ENCODE results near the gene RANBP10. TPM values are rescaled to one million over a fixed set of nuclear protein-coding genes. Genes with fewer than 3 reads are reported as not detected.

Gene RANBP10
- total RNA-seq: 10 to 100 TPM; 23.2 to 24.3 TPM

DNA sequence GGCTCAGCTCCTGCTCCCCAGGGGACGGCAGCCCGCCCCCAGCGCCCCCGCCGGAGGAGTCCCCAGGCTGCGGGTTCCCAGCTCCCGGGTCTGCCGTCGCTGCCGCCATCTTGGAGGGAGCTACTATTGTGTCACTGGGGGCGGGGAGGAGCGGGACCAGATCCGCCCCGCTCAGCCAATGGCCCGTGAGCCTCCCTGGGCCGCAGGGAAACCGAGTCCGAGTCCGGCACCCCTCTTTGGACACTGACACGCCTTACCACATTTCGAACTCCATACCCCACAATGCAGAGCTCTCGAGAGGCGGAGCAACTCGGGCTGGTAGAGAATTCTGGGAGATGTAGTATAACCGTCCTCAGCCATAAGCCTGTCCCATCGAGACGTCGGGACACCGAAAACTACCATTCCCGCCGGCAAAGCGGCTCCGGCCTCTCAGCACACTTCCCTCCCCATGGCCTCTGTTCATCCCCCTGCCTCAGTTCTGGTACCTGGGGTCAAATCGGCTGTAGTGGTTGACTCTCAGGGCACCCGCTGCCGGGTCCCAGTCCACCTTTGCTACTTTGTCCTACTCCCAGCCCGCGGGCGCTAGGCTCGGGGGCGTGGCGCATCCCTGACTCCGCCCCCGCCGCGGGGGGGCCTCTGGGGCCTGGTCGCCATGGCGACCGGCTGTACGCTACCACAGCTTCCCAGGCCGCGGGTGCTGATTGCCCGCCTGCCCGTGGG lies at the start of gene RANBP10, which contains the start of gene TSNAXIP1:
Gene RANBP10 (minus strand): TSS at position 133 of the 720 bp plus-strand sequence. CDS start 24 bp downstream, at position 109.
Gene TSNAXIP1 (plus strand): TSS at position 462 of the 720 bp plus-strand sequence. CDS start 261 bp downstream, outside the sequence.
- H3K27ac Mint-ChIP-seq: peak within 1 kb of the TSS; percentile 86
- no peaks in the 10 kb centered on the region for H3K27me3 Mint-ChIP-seq
- DNase-seq: peak; percentile 98
- ChIA-PET CTCF (interaction anchor here (0.5 to 2.7 kb wide), 25 partner anchors 10 to 326 kb away, joined by 3 to 75 read pairs (median 4); partner anchors contain the start of genes ACD, ATP6V0D1, GFOD2 and PSMB10), POLR2A (interaction anchor here (0.8 to 2.2 kb wide), 17 partner anchors 9 to 504 kb away, joined by 3 to 15 read pairs (median 5); partner anchors contain the start of genes ATP6V0D1, CENPT, GFOD2 and NFATC3)
- peaks cover 35% of the 10 kb centered on the region for H3K36me3 Mint-ChIP-seq (ENCODE audit: low read depth)
- H3K9me3 Mint-ChIP-seq: no peaks in the 10 kb centered on the region
- peaks cover 40% of the 10 kb centered on the region for H3K4me1 Mint-ChIP-seq
- H3K4me3 Mint-ChIP-seq: peak within 1 kb of the TSS; percentile 90

DNA sequence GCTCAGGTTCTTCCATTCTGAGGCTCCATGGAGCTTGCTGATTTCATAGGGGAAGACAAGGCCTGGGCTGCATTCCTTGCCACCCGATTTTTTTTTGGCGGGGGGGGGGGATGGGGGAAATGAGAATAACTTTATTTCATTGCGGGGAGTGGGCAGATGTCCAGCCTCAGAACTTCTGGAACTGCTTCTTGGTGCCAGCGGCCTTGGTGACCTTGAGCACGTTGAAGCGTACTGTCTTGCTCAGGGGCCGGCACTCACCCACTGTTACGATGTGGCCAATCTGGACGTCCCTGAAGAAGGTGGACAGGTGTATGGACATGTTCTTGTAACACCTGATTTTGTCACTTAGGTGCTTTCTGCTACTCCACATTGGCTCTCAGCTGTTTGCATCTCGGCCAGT lies 49.4 kb upstream of the RANBP10 start:
- POLR2A ChIA-PET: interaction anchor here (0.9 to 1.2 kb wide), 2 partner anchors 16 to 17 kb away, joined by 3 read pairs; partner anchors contain the start of gene EDC4
- CTCF ChIA-PET: no interaction called here
- Mint-ChIP-seq H3K4me3 (no peak overlapping the region), H3K9me3 (no peaks in the 10 kb centered on the region), H3K27me3 (no peaks in the 10 kb centered on the region), H3K27ac (no peak overlapping the region), H3K4me1 (peaks cover 29% of the 10 kb centered on the region), H3K36me3 (ENCODE audit: low read depth) (peaks cover 8% of the 10 kb centered on the region)
- no peak for DNase-seq

DNA sequence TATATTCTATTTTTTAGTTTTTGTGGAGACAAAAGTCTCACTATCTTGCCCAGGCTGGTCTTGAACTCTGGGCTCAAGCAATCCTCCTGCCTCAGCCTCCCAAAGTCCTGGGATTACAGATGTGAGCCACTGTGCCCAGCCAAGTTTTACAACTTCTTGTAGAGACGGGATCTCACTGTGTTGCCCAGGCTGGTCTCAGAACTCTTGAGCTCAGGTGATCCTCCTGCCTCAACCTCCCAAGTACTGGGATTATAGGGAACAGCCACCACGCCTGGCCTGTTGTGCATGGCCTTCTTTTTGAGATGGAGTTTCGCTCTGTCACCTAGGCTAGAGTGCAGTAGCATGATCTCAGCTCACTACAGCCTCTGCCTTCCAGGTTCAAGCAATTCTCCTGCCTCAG lies 47.3 kb upstream of the RANBP10 start:
- ChIA-PET CTCF (interaction anchor here (1.2 kb wide), 1 partner anchor 10 kb away, joined by 4 read pairs; no protein-coding TSS in a partner anchor), POLR2A (no interaction called here)
- H3K27ac Mint-ChIP-seq: no peak overlapping the region
- H3K4me3 Mint-ChIP-seq: no peak overlapping the region
- no peaks in the 10 kb centered on the region for H3K27me3 Mint-ChIP-seq
- peaks cover 8% of the 10 kb centered on the region for H3K36me3 Mint-ChIP-seq (ENCODE audit: low read depth)
- no peak for DNase-seq
- H3K4me1 Mint-ChIP-seq: peaks cover 31% of the 10 kb centered on the region
- H3K9me3 Mint-ChIP-seq: no peaks in the 10 kb centered on the region

DNA sequence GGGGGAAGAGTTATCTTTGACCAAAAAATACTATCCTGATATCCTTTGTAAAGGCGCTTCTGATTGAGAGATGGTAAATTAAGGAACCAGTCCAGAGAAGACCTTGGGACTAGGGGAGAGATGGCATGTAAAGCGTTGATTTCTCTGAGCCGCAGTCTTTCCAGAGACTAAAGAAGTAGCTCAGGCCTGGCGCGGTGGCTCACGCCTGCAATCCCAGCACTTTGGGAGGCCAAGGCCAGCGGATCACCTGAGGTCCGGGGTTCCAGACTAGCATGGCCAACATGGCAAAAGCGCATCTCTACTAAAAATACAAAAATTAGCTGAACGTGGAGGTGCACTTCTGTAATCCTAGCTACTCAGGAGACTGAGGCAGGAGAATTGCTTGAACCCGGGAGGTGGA lies 41.8 kb upstream of the RANBP10 start:
- H3K27me3 Mint-ChIP-seq: no peaks in the 10 kb centered on the region
- H3K36me3 Mint-ChIP-seq (ENCODE audit: low read depth): peaks cover 12% of the 10 kb centered on the region
- H3K4me1 Mint-ChIP-seq: peaks cover 47% of the 10 kb centered on the region
- H3K9me3 Mint-ChIP-seq: no peaks in the 10 kb centered on the region
- peak overlapping the region; percentile 10 for H3K27ac Mint-ChIP-seq
- H3K4me3 Mint-ChIP-seq: peak overlapping the region; percentile 89
- no peak for DNase-seq
- ChIA-PET CTCF (interaction anchor here (1.0 kb wide), 1 partner anchor 185 kb away, joined by 3 read pairs; no protein-coding TSS in a partner anchor), POLR2A (interaction anchor here (0.9 to 1.4 kb wide), 3 partner anchors 10 to 46 kb away, joined by 3 to 5 read pairs (median 3); partner anchors contain the start of genes RANBP10 and TSNAXIP1)

DNA sequence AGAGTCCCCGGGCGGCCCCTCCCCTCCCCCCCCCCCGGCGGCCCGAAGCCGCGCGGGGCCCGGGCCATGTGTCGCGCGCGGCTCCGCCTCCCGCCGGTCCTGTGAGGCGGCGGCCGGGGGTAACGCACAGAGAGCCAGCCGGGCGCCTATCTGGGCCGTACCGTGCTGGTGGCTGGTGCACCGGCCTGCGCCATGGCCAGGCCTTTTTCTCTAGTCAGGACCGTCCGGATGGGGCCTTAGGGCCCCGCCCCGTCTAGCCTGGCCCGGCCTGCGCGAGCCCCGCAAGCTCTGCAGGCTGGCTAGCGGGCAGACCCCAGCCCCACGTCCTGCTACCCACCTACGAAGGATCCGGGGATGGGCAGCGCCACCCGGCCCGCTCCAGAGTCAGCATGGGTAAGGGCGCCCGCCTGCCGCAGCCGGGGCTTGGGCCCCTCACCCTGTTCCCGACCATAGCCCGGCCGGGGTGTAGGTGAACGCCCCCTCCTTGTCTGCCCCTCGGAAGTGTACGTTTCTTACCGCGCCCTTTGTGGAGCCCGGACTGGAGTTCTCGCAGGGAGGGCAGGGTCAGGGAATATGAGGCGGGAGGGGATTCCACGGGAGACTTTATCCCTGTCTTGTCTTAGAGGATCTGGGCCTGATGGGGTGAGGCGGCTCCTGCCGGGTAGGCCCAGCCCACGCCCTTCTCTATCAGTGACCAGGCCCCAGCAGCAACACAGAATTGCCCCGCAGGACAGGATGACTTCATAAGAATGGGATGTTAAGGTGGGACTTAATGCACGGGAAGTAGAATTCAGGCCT lies 40.9 kb upstream of the RANBP10 start, which contains the start of gene CENPT:
Gene CENPT (minus strand): TSS at position 630 of the 798 bp plus-strand sequence. CDS start 13,834 bp downstream, outside the sequence.
- Mint-ChIP-seq H3K27me3 (no peaks in the 10 kb centered on the region), H3K4me1 (peaks cover 48% of the 10 kb centered on the region), H3K9me3 (no peaks in the 10 kb centered on the region), H3K27ac (peak within 1 kb of the TSS; percentile 79), H3K4me3 (peak within 1 kb of the TSS; percentile 89), H3K36me3 (ENCODE audit: low read depth) (peaks cover 18% of the 10 kb centered on the region)
- CTCF ChIA-PET: interaction anchor here (1.0 to 4.1 kb wide), 3 partner anchors 14 to 184 kb away, joined by 3 to 22 read pairs (median 7); no protein-coding TSS in a partner anchor
- POLR2A ChIA-PET: interaction anchor here (0.8 to 4.4 kb wide), 6 partner anchors 11 to 45 kb away, joined by 3 to 43 read pairs (median 4); partner anchors contain the start of genes RANBP10 and TSNAXIP1
- no peak for DNase-seq

DNA sequence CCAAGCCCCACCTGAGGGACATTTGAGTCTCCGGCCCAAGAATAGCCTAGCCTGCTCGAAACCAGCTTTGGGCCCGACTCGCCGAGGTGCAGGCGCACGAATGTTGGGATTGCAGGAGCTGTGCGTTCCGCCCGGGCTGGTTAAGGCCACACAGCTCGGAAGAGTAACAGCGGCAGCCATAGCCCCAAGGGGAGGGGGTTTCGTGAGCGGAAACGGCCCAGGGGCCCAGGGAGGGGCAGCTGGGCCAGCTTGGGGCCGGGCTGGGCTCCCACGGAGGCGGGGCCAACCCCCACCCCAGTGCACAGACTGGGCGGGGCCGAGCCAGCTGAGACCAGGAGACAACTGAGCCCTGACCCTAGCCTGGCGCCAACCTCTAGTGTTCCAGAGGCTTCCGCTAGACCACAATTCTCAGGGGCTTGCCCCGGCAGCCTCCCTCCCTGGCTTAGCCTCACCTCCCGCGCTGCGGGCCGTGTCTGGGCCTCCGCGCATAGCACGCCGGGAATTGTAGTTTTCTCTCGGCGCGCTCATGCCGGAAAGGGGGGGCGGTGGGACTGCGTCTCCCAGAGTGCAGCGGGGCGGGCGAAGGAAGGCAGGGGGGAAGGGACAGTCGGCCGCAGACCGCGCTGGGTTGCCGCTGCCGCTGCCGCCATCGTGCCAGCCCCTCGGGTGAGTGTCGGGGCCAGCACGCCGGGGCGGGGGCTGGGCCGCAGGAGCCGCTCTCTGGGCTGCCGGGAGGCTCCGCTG lies 40.1 kb upstream of the RANBP10 start, which contains the start of gene NUTF2:
Gene NUTF2 (plus strand): TSS at position 614 of the 744 bp plus-strand sequence. CDS start 18,198 bp downstream, outside the sequence.
- ChIA-PET CTCF (interaction anchor here (0.7 to 4.1 kb wide), 3 partner anchors 13 to 88 kb away, joined by 3 to 22 read pairs (median 7); no protein-coding TSS in a partner anchor), POLR2A (interaction anchor here (0.8 to 4.4 kb wide), 10 partner anchors 13 to 366 kb away, joined by 3 to 43 read pairs (median 6); partner anchors contain the start of genes ATP6V0D1, GFOD2, NFATC3 and PSMB10)
- H3K4me1 Mint-ChIP-seq: peaks cover 52% of the 10 kb centered on the region
- DNase-seq: peak; percentile 97
- no peaks in the 10 kb centered on the region for H3K9me3 Mint-ChIP-seq
- H3K4me3 Mint-ChIP-seq: peak within 1 kb of the TSS; percentile 89
- peaks cover 18% of the 10 kb centered on the region for H3K36me3 Mint-ChIP-seq (ENCODE audit: low read depth)
- H3K27me3 Mint-ChIP-seq: no peaks in the 10 kb centered on the region
- H3K27ac Mint-ChIP-seq: peak within 1 kb of the TSS; percentile 79

DNA sequence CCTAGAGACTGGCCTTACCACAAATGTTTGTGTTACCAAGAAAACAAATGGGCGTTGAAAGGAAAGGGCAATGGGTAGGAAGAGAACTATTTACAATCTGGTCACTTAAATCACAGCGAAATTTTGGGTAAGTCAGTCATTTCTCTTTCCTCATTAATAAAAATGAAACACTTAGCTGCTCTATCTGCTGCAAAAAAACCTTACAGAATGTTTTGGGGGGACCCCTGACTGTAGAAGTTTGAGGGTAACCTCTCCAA lies 39.6 kb upstream of the RANBP10 start:
- Mint-ChIP-seq H3K9me3 (no peaks in the 10 kb centered on the region), H3K36me3 (ENCODE audit: low read depth) (peaks cover 18% of the 10 kb centered on the region), H3K4me1 (peaks cover 55% of the 10 kb centered on the region), H3K4me3 (peak overlapping the region; percentile 76), H3K27ac (peak overlapping the region; percentile 79), H3K27me3 (no peaks in the 10 kb centered on the region)
- ChIA-PET POLR2A (interaction anchor here (0.8 to 4.4 kb wide), 10 partner anchors 12 to 366 kb away, joined by 3 to 43 read pairs (median 6); partner anchors contain the start of genes ATP6V0D1, GFOD2, NFATC3 and PSMB10), CTCF (interaction anchor here (0.7 to 4.1 kb wide), 4 partner anchors 12 to 89 kb away, joined by 3 to 22 read pairs (median 6); no protein-coding TSS in a partner anchor)
- DNase-seq: no peak

DNA sequence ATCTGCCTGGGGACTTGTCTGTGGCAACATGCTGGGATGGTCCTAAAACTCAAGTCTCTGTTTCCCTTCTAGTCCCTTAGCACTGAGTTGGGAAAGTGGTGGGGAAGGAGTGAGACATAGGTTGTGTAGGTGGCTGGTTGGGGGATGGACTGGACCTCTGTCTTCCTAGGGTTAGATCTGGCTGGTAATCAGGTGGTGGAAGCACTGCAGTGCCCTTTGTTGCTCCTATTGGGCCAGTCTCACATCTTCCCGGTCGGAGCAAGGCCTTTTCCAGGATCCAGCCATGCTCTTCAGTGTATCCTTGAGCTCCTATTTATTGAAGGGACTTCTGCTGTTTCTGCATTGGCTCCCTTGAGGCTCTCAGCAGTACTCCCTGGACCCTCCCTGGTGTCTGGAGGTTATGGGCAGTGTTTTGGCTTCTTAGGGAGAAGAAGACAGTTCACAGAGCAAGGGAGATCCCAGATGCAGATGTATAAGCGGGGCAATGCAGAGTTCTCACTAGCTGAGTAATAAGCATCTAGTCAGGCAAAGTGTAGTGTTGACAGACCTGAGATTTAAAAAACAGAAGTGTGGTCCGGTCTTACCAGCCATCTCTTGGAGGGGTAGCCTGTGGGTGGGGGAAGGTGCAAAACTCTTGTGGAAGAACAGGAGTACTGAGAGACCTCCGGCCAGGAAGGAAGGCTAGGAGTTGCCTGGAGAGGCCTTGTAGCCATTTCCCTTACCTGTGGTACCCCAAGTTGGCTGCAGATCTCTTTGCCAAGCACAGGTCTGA lies 39.1 kb upstream of the RANBP10 start:
- Mint-ChIP-seq H3K4me3 (peak overlapping the region; percentile 76), H3K27ac (peak overlapping the region; percentile 79), H3K9me3 (no peaks in the 10 kb centered on the region), H3K36me3 (ENCODE audit: low read depth) (peaks cover 18% of the 10 kb centered on the region), H3K4me1 (peaks cover 55% of the 10 kb centered on the region), H3K27me3 (no peaks in the 10 kb centered on the region)
- DNase-seq: no peak
- POLR2A ChIA-PET: interaction anchor here (0.8 to 4.4 kb wide), 13 partner anchors 12 to 365 kb away, joined by 3 to 43 read pairs (median 5); partner anchors contain the start of genes ACD, ATP6V0D1, GFOD2 and NFATC3
- CTCF ChIA-PET: interaction anchor here (0.7 to 4.1 kb wide), 10 partner anchors 12 to 324 kb away, joined by 3 to 22 read pairs (median 4); partner anchors contain the start of genes CARMIL2, CTCF, RANBP10 and TSNAXIP1

DNA sequence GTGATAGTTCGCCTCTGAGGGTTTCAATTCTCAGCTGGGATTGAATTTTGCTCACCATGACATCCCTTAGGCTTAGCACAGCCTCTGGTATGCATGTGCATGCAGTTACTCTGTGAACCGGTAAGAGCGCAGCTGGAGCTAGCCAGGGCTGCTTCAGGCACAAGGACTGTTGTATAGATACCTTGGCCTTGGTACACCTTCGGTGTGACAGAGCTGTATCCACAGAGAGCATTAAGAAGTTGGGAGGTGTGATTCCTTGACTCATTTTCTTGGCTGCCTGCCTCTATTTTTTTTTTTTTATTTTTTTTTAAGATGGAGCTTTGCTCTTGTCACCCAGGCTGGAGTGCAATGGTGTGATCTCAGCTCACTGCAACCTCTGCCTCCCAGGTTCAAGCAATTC lies 38.1 kb upstream of the RANBP10 start:
- peak overlapping the region; percentile 94 for H3K4me3 Mint-ChIP-seq
- CTCF ChIA-PET: interaction anchor here (0.9 to 4.1 kb wide), 12 partner anchors 11 to 283 kb away, joined by 3 to 22 read pairs (median 4); partner anchors contain the start of genes CARMIL2, CTCF, PSKH1 and RANBP10
- POLR2A ChIA-PET: interaction anchor here (0.8 to 4.4 kb wide), 6 partner anchors 11 to 363 kb away, joined by 3 to 43 read pairs (median 4); partner anchors contain the start of genes ACD, ATP6V0D1, GFOD2 and PSMB10
- H3K27ac Mint-ChIP-seq: peak overlapping the region; percentile 98
- no peaks in the 10 kb centered on the region for H3K27me3 Mint-ChIP-seq
- peaks cover 16% of the 10 kb centered on the region for H3K36me3 Mint-ChIP-seq (ENCODE audit: low read depth)
- no peaks in the 10 kb centered on the region for H3K9me3 Mint-ChIP-seq
- no peak for DNase-seq
- H3K4me1 Mint-ChIP-seq: peaks cover 53% of the 10 kb centered on the region

DNA sequence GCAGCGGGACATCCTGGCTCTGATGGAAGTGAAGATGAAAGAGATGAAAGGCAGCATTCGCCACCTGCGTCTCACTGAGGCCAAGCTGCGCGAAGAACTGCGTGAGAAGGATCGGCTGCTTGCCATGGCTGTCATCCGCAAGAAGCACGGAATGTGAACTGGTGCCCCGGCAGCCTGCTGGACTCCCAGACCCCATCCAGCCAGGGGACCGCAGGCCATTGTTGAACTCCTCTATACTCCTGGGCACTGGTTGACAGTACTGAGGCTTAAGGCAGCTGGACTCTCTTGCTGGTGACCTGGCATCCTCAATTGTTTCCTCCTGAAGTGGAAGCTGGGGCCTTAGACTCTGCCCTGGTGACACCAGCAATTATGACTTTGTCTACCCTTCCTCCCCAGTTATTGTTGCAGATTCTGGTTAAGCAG lies 37.0 kb upstream of the RANBP10 start:
- H3K4me1 Mint-ChIP-seq: peaks cover 48% of the 10 kb centered on the region
- H3K9me3 Mint-ChIP-seq: no peaks in the 10 kb centered on the region
- CTCF ChIA-PET: interaction anchor here (0.8 to 4.1 kb wide), 13 partner anchors 10 to 322 kb away, joined by 3 to 22 read pairs (median 3); partner anchors contain the start of genes C16orf86, GFOD2, PSKH1 and RANBP10
- H3K4me3 Mint-ChIP-seq: peak overlapping the region; percentile 94
- H3K27ac Mint-ChIP-seq: peak overlapping the region; percentile 98
- no peaks in the 10 kb centered on the region for H3K27me3 Mint-ChIP-seq
- H3K36me3 Mint-ChIP-seq (ENCODE audit: low read depth): peaks cover 16% of the 10 kb centered on the region
- DNase-seq: no peak
- POLR2A ChIA-PET: interaction anchor here (0.7 to 4.4 kb wide), 5 partner anchors 10 to 362 kb away, joined by 3 to 43 read pairs (median 3); partner anchors contain the start of gene ATP6V0D1
